ENCODE measurements around the gene PLEKHA6.

The PLEKHA6 gene

DNA sequence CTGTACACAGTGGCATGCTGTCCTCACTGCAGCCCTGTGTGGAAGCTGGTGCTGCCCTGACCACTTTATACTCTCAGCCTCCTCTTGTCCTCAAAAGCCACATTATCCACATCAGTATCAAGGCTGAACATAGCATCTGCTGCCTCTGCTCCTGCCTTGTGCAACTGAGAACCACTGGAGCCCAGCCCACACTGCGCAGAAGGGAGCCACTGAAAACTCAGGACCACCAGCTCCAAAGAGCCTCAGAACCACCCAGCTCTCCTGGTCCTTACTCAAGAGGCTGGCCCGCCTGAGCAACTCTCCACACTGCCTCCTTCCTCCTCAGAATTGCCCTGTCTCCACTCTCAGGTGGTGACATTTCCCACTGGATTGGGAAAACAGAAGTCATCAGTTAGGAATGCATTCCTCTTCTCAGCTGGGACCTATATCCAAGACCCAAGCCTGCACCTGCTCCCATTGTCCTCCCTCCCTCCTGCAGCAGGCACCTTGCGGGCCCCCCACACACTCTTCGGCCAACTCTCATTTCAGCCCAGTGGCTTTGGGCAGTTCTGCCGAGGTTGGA lies 156.4 kb downstream of the PLEKHA6 start:
- DNase-seq: no peak

DNA sequence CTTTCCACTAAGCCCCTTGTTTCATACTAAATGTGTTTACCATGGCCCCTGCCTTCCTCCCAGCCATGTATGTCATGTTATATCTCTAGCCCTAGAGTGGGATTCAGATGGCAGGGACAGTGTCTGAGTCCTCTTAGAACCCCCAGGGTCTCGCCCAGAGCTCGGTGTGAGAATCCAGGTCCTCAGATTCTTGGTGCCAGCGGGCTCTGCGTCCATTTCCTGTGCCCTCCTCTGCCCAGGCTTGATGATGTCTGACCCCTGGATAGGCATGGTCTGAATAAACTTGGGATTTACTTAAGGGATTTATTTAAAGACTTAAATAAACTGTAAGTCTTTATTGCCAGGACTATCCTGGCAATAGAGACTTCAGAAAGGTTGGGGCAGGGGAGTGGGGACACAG lies 157.2 kb downstream of the PLEKHA6 start:
- DNase-seq: no peak

DNA sequence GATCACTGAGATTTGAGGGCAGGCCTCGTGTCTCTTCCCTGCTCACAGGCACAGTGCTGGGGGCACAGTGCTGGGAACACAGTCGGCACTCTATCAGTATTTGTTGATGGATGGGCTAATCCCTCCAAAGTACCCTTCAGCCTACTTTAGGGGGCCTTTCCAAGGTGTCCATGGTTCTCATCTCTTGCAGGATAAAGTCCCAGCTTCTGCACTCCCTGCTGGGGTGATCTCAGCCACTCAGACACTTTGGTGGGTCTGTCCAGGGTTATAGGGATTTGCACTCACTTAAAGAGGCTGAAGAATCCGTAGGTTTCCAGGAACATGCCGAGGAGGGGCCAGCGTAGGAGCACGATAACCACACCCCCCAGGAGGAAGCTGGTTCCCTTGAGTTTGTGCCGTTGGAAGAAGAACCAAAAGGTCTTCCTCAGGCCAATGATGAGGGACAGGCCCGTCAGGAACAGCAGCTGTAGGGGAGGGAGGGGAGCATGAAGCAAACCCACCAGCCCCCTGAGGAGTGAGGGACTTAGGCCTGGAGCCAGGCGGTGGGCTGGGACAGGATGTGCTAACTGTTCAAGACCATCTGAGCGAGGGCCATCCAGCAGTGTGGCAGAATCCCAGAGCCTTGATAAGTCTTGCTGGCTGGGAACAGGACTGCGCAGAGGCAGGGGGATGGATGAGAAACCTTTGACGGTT lies 158.2 kb downstream of the PLEKHA6 start:
- no peak for DNase-seq

DNA sequence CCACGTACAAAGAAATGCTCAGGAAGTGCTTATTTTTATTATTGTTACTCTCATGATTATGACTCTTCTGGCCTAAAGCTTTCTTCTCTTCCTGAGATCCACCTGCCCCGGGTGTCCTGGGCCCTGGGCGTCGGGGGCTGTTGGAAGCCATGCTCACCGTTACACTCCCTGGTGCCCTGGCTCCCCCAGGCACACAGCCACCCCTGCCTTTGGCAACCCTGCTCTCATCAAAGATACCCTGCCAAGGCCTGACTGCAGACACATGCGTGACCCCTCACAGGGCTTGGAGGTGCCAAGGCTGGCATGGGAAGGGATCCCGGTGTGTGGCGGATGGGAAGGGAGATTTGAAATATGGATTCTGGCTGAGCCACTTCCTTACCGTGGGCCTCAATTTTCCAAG lies 160.2 kb downstream of the PLEKHA6 start:
- DNase-seq: no peak

DNA sequence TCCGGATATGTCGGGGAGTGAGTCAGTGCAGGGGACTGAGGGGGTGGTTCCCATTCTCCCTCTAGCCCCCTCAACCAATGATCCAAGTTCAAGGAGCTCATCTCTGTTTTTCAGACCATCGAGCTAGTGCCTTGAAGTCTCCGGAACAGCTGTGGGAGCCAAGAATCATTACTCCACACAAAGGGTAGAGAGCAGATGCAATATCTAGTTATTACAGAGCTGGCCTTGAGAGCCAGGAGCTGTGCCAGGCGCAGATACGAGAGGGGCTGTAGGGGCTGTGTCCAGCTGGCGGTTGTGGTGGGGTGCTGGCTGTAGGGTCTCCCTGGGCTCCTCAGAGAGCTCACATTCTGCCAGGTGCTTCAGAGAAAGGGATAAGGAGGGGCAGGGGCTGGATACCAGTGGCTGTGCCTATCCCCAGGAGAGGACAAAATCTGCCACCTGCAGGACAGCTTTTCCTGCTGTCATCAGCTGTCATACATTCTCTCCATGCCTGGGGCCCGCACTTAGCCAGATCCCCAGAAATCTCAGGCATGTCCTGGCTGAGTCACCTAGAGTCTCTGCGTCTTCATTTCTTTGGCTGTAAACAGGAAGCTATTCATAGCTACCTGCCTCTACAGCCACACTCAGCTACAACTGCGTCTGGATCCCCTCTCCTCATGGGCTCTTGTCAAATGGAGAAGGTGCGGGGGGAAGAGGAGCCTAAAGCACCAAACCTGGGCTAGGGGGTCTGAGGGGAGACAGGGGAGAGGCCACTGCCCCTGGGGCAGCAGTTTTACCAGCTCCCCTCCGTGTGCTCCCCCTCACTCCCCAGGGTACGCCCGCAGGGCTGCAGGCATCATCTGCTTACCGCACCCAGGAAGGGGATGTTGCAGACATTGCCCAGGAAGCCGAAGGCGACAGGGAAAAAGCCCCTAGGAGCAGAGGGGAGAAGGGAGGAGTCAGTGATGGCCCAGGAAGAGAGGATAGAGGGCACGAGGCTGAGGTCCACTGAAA lies 161.1 kb downstream of the PLEKHA6 start:
- no peak for DNase-seq

DNA sequence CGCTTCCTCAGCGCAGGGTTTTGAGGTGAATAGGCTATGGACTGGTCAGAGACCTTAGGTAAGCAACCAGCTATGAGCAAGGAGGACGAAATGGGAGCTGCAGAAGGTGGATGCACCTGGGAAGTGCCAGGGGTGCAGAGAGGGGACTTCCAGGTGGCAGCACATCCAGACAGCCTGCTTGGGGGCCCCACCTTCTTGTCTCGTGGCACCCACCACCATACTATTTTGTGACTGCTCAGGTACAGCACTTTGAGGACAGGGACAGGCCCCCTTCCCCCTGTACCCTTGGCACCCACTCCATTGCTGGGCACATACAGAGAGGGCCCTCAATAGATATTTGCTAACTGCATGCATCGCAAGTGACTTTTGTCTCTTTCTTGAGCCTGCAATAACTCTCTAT lies 162.7 kb downstream of the PLEKHA6 start:
- DNase-seq: no peak

DNA sequence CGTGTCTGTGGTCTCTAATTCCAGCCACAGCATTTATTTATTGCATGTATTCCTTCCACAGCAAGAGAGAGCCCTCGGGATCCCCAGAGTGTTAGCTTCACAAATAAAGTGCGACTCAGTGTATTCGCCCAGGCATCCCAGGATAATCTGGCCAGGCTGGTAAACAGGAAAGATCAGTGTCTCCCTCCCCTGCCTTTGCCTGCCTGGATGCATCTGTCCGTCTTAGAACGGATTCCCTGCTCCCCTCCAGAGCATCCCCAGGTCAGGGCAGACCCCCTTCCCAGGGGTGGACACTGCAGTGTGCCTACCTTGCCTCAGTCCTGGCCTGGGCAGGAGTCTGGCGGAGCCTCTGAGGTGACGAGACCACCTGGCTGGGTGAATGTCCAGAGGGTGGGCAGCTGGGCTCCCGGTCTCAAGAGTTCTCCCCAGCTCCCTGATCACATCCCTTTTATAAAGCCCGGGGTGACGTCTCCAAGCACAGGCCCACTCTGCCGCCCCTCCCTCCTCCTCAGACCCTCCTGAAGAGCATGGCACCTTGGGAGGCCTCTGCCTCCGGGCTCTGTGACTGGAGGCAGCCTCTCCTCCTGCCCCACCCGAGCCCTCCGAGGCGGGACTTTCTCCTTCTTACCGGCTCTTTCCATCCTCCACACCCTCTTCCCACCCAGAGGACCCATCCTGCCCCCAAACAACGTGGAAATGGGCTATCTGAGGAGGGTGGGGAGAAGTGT lies 163.5 kb downstream of the PLEKHA6 start, which contains the start of gene KISS1:
KISS1 (minus strand) TSS at position 424 of the 728 bp plus-strand sequence. CDS start 3,615 bp downstream, outside the sequence.
- no peak for DNase-seq

DNA sequence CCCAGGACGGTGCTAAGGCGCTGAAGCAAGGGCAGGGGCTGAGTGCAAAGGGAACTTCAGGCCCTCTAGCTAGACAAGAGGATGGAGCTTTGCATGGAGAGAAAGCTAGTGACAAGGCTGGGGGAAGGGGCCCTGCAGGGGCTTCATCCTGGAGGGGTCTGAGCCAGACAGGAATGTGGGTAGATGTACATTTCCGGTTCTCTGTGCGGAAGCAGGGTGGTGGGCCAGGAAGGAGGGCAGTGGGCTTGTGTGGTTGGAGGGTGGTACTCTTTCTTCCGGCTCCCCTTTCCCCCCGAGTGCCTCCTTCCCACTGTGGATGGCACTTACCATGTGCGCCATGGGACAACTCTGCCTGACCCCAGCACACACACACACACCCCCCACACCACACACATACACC lies 165.0 kb downstream of the PLEKHA6 start:
- no peak for DNase-seq

DNA sequence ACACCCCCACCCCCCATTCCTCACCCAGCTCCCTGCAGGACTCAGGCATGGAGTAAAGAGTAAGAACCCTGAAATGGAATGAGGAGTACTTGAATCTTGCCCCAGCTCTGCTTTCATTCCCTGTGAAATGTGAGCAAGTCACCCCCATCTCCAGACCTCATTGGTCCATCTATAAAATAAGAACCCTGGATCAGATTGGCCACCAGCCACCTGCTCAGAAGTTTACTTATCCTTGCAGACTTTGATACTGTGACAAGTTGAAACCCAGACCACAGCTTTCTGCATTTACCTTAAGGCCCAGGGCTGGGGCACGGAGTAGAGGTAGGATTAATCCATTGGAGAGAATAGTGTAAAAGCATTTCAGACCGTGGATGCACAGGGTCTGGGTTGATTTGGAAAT lies 165.6 kb downstream of the PLEKHA6 start:
- DNase-seq: no peak

DNA sequence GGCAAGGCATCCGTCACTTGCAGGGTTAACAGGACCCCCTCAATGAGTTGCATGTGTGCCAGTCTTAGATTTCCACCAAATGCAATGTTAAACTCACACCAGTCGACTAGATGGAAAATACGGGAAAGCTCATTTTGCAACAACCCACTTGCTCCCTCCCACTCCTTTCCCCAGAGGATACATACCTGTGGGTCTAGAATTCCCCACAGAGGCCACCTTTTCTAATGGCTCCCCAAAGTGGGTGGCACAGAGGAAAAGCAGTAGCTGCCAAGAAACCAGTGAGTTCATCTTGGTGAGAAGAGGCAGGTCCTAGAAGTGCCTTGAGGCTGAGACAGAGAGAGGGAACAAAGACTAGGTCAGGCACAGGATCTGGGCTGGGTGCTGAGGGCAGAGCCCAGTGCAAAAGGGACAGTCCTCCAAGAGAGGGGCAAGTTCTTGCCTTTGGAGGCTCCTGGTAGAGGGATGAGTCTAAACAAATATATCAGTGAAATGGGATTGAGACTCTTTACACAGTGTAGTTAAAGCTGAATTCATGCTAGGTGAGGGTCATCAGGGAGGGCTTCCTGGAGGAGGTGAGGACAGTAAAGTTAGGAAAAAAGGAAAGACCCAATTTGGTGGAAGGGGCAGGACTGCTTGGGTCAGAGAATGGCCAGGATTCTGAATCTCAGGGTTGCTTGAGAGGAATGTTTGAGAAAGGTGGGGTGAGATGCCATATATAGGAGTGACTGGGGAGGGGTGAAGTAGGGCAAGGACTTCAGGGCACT lies 167.0 kb downstream of the PLEKHA6 start:
- no peak for DNase-seq

DNA sequence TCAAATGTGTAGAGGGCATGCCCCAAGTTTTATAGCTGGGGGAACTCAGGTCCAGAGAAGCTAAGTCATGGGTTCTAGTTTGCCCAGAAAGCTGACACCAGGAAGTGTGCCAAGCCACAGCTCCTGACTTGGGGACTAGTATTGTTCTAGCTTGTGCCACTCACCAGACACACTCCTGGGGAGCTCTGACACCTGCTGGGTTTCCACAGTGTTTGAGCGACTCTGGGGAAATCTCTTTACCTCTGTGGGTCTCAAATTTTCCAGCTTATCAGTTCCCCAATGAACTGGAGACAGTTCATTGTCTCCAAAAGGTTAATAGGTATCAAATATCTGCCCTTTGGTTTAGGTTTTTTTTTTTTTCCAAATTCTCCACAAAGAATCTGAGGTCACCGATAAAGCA lies 167.7 kb downstream of the PLEKHA6 start:
- no peak for DNase-seq

DNA sequence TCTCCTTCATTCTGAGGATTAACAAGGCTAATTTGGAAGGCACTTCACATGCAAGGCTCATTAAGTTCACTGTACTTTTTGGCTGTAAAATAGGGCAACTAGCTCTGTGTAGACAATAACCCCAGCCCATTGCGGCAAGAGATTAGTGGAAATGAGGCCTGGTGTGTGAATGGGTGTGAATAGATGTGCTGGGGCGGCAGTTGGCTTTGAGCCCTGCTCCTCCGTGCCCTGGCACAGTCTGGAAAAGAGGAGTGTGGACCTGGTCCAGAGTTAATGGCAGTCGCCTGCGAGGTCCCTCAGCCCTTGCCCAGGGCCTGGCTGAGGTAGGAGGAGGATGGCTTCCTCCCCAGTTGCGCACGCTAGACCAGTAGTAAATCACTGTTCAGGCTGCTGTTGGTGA lies 168.3 kb downstream of the PLEKHA6 start:
- no peak for DNase-seq

DNA sequence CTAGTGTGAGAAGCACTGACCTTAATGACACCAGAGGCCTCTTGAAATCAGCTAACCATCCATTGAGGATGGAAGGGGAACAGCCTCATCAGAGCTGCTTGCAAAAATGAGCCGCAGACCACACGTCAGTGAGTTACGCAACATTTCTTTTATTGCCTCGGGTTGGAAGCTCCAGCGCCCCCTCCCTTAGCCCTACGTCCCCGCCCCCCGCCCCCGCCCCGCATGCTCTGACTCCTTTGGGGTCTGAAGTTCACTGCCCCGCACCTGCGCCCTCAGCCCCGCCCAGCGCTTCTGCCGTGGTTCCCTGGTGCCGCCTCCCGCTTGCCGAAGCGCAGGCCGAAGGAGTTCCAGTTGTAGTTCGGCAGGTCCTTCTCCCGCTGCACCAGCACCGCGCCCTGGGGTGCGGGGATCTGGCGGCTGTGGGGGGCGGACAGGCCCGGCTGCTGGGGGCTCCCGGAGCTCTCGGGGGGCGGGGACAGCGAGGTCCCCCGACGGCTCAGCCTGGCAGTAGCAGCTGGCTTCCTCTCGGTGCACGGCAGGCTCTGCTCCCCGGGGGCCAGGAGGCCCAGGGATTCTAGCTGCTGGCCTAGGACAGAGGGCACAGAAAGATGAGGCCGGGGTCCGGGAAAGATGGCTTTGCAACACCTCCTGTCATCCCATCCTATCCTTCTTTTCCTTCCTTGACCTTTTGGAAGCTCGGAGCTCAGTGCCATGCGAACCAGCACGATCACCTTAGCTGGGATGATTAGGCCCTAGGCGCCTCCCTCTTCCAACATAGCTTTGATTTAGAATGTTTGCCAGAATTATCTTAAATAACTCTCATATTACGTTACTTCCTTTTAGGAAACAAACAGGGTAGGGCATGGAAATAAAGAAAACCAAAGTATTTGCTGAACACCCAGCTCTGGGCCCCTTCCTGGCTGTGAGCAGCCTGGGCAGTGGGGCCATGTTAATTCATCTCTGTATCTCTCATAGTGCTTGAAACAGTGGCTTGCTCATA lies 169.2 kb downstream of the PLEKHA6 start:
- no peak for DNase-seq

DNA sequence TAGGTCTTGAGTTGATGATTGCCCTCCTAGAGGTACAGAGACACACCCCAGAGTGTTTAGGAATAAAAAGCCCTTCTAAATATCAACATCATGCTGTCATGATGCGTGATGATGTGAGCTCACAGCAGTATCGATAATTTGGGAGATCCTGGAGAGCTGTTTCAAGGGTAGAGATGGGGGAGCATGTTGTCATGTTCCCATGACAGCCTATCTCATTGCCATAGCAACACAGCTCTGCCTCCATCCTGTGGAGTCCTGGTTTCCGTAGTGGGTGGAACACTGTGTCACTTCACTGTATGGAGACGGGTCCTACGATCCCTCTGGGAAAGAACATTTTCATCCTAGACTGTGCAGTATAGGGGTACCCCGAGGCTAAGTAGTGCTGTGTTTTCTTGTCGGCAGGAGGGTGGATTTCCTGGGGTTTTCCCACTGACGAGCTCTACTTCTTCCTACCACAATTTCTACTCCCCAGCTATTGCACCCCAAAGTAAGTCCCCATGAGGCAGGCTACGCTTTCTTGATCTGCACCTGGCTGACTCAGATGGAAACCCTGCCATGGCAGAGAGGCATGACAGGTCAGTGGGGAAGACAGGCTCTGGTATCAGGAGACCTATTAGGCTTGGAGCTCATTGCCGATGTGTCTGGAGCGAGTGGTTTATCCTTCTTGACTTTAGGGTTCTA lies 170.6 kb downstream of the PLEKHA6 start:
- no peak for DNase-seq

DNA sequence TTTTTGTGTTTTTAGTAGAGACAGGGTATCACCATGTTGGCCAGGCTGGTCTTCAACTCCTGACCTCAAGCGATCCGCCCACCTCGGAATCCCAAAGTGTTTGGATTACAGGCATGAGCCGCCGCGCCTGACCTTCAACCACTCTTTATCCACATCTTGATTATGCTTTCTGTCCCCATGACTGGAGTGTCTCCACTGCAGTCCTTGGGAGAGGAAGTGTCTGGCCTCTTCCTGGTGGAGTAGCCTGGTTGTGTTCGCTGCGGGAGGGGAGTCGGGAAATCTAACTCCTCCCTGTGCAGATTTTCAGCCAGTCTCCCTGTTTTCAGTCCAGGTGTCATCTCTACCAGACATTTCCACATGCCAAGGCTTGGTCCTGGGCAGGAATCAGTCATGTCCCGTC lies 173.1 kb downstream of the PLEKHA6 start:
- DNase-seq: no peak

DNA sequence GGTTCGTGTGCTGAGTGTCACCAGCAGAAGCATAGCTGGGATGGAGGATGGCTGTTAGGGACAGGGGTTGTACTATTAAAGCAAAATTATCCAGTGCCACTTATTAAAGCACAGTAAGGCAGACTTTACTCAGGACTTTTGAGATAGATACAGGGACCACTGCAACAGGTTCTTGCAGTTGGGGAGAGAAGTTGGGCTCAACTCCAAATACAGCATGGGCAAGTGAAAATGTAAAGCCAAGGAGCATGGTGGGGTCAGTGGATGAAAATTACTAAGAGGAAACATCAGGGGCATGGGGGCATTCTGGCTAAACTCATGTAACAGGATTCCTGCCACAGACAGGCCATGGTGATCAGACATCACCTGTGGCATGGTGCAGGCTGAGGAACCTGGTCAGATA lies 178.6 kb downstream of the PLEKHA6 start:
- DNase-seq: no peak

DNA sequence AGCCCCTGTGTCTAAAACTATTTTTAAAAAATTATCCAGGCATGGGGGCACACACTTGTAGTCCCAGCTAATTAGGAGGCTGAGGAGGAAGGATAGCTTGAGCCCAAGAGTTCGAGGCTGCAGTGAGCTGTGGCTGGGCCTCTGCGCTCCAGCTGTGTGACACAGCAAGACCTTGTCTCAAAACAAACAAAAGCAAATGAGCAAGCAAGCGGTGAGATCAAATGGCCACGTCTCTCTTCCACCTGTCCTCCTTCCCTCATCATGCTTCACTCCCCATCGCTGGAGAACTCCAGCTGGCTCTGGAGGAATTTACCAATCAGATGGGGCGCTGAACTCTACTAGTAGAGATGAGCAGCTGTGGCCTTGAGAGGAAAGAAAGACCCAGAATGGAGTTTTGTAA lies 179.6 kb downstream of the PLEKHA6 start:
- DNase-seq: no peak

DNA sequence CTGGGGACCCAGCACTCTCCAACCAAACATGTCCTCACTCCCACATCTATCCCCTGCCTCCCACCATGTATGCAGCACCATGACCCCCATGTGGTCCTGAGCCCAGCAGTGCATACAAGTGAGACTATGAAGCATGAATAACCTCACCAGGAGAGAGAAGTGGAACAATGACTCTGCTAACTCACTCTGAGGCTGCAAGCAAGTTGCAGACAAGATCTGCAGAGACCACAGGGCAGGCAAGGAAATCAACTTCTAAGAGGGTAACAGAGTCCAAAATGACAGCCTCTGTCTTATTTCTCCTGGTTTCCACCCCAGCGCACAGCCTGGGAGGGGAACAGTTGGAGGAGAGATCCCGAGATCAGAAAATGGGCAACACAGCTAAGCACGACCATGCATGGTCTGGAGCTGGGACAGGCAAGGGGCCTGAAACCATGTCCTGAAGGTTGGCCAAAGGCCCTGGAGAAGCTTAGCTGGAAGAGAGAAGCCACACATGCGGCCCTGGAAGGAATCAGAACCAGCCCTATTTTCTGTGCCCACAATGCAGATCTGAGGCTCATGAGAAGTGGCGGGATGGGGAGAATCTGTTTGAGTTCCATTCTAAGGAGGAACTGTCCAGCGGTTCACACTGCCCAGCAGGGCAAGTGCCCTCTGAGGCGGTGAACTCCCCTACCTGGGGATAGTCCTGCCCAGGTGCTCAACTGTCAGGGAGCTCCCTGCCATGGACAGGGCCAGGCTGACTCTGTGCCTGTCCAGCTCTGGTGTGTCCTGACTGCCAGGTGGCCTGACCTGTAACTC lies 181.0 kb downstream of the PLEKHA6 start:
- DNase-seq: no peak

DNA sequence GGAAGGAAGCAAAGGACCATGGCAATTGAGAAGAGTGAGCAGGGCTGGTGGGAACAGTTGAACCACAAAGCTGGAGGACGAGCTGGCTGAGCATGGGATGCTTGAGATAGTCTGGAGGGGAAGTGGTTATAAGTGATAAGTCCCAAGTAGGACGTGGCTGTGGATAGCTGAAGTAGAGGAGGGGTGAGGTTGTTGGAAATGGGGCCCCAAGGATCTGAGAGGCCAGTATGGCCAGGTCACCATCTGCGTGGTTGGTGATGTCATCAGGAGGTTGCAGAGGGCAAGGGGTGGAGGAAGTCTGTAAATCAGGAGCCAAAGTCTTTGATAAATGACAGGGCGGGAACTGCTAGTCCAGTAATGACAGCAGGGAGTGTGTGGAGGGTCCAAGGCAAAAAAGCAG lies 182.6 kb downstream of the PLEKHA6 start:
- DNase-seq: no peak

DNA sequence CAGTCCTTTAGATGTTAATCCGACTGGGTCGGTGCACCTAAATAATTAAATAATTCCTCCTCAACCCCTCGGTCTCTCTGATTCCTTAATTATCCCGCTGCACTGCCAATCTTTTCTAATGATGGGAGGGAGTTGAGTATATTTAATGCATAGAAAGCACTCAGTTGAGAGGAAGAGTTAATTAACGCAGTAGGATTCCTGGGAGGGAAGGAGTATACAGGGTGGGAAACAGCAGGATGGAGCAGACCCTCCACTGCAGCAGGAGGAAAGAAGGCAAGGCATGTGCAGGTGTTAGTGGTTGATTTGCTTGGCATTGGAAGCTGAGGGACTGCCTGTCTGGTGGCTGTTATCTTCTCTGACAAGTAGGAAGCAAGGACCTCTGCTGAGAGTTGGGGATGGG lies 183.7 kb downstream of the PLEKHA6 start:
- no peak for DNase-seq

All from COR-L47 (cell line).